GM19467 (cell line): ENCODE results near the gene ODC1.
"Not testable (repeated sequence)": the region's sequence is repeated elsewhere in the genome, so short reads cannot be mapped to it uniquely, and the experiment has no call there.

Source experiments
- ATAC-seq: cut with Tn5 transposase; IDR thresholded peaks from one replicate; pipeline ENCODE4 v1.9.1; 2021; ENCODE audit warnings: mild to moderate bottlenecking, moderate library complexity; ENCODE audit not compliant: unreplicated experiment

The ODC1 gene

DNA sequence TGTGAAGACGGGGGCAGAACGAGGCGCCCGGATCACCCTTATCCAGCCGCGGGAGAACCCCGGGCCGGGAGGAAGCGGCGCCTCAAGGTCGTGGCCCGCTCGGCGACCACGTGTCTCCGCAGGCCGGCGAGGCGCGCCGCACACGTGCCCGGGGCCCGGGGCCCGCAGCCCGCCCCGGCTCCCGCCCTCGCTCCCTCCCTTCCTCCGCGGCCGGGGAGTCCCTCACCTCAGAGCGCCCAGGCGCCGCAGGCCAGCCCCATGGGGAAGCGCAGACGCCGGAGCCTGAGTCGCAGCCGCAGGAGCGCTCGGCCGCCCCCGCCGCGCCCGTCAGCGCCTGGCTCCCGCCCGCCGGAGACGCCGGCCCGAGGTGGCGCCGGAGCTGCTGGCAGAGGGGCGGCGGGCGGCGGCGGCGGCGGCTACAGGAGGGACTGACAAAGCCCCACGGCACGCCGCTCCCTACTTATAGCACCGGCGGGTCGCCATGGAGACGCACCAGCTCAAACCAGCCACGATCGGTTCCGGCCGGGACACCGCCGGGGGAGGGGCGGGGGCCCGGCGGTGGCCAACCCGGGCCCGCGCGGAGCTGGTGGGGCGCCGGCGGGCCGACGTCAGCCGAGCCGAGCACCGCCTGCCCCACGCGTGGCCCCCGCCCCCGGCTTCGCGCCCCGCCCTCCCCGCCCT is at the start of gene ODC1:
Gene ODC1, minus strand, starts transcription at position 433 of the 681 bp plus-strand sequence. CDS start 3,295 bp downstream, outside the sequence.
- ATAC-seq, result peak; percentile 68

DNA sequence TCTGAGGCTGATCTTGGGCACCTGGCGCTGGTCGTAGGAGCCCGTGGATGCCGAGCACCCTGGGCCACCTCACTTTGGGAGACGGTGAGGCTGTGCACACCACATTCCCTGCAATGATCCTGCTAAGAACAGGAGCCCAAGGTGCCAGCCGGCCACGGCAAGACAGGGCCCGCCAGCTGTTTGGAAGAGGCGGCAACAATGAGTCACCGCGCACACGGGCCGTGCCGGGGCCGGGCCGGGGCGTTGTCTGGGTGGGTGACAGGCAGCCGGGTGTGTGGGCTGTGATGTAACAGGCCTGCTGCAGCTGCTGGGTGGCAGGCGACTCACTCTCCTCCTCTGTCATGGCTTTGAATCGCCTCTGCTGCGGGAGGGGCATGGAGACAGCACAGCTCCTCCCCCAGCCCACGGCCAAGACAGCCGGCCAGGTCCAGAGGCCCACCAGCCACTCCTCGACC is 49.7 kb upstream of the ODC1 start:
- no peak for ATAC-seq

DNA sequence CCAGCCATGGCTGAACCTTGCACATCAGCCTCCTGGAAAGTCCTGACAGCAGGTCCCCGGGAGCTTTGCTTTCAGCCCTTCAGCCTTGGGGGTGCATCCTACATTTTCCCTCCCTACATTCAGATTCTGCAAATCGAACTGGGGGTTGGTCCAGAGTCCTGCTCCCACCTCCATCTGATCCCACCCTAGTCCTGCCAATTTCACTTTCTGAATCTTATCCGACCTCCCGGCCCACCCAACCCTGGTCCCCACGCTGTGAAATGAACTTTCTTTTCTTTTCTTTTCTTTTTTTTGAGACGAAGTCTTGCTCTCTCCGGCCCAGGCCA is 47.8 kb upstream of the ODC1 start:
- ATAC-seq, result no peak

DNA sequence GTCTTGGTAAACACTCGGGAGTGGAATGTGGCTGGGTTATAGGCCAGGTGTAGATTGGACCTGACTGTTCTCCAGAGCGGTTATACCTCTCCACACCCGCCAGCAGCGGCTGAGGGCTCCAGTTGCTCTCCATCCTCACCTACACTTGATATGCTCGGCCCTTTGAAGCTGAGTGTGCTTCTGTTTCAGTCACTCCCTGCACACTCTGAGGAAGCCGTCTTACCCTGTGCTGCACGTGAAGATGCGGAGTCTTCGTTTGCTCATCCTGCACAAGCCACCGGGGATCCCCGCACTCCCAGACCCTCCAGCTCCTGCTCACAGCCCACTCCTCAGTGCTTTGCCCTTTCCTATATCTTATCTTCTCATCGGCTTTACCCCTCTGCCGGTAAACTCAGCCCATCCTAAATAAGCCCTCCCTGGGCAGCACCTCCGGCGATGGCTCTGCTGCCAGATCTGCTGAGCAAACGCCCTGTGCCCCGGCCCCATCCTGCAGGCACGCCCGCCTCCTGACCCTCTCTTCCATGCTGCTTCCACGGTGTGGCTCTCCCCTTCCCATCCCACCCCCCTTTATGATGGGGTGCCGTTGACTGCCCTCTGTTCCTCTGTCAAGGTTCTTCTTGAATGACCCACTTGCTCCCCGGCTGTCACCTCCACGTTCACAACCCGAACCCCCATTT is 47.3 kb upstream of the ODC1 start:
- ATAC-seq, result no peak

DNA sequence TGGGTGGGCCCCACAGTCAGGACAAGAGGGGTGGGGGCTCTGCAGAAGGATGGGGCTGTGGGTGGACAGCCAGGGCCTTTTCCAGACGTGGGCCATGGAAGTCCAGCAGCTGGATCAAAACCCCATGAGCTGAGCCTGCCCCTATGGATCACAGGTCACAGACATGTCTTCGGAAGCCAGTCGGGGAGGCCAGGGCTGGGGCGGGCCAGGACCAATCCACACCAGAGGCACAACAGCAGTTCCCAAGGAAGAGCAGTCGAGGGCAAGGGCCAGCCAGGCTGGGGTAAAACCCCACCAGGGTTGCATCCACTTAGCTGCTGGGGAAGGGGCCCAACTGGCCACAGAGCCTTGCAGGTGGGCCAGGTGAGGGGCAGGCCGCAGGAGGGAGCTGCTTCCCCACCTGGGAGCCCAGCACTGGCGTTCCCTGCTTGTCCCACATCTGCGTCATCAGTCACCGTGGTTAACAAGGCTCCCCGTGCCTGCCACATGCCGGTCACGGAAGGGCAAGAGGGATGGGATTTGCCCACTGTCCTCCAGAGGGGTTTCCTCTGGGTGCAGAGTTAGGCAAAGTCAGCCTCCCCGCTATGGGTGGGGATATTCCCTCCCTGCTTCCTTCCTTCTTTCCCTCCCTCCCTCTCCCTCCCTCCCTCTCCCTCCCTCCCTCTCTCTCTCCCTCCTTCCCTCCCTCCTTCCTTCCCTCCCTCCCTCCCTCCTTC is 46.4 kb upstream of the ODC1 start:
- no peak for ATAC-seq

DNA sequence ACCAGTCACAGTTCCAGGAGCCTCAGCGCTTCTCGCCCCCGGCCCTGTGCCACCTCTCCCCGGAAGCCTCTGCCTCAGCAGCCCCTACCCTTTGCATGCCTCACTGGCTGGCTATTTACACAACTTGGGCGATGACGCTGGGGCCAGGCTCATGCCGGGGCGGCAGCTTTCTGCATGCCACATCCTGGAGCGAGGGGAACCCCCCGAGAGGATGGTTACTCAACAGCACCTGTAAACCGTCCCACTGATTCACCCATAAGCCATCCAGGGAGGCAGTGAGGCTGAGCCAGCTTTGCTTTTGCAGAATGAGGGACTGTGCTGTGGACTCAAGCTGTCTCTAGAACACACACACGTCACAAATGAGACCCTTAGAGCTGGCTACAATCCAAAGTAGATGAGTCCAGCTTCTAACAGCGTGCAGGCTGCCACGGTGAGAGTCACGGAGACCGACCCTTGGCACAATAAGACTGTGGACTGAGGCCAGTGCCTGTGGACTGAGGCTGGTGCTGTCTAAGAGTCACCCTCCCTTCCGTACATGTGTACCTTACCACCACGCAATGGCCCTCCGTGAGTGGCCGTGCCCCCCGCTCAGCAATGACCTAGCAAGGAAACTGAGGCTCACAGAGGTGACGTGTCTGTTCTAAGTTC is 45.6 kb upstream of the ODC1 start:
- peak; percentile 96 for ATAC-seq

DNA sequence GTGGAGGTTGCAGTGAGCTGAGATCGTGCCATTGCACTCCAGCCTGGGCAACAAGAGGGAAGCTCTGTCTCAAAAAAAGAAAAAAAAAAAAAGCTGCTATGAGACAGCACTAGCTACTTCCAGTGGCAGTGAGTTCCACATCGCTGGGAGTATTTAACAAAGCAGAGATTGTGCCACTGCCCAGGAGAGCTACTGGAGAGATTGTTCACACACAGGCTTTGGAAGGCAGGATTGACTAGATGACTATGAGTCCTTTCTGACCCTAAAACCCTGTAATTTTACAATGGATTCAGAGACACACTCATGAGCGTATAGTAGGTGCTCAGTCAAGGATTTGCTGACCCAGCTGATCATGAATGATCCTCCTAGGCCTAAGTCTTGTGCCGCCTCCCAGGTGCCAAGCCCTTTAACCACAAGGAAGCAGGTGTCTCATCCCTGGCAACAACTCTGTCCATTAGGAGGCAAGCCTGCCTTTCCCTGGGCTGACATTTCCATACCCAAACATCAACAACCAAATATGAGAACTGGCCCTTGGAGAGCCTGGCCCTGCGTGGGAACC is 45.0 kb upstream of the ODC1 start:
- ATAC-seq, result no peak

DNA sequence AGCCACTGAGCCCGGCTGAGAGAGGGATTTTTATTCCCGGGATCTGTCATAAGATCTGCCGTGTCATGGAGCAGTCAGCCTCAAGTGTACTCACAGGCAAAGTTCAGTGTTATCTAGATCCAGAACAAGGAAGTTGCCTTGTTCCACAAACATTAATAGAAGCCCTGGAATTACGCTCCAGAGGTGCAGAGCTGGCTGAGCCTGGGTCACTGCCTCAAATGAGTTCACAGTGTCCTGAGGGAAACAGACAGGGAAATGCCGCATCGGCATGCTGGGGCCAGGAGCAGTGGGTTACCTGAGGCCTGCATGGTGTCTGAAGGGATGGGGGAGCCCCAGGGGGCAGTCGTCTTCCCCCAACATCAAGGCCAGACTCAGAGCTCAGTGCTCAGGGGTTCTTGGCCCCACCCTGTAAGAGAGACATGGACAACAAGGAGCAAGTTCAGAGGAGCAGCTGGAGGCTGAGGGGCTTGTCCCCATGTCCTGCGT is 42.7 kb upstream of the ODC1 start:
- ATAC-seq, result no peak

DNA sequence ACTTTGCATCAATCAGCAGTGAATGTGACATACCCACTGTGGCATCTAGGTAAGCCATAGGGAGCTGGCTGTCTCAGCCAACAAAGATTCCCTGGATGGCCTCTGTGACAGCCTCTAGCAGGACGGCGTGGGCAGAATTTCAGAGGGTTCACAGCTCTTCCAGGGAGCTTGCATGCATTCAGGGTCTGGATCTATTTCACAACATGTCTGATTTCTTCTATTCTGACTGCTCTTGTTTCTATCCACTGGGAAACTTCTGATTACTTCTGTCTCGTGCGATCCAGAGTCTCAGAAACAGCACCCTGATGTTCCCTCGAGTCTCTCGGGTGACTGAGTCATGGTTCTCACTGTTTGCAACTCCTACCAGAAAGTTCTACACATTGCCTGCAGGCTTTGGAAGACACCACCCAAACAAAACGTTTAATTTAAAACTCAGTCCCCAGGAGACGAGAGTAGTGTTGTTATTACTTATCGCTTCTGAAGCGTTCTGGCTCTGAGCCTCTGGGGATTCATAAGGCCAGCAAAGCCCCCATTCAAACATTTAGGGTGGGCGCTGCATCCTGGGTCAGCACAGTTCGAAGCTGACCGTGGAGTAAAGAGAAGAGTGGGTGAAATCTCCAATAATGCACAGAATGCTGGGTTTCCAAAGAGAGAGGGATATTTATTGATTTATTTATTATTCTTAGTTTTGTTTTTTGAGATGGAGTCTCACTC is 41.9 kb upstream of the ODC1 start:
- no peak for ATAC-seq

DNA sequence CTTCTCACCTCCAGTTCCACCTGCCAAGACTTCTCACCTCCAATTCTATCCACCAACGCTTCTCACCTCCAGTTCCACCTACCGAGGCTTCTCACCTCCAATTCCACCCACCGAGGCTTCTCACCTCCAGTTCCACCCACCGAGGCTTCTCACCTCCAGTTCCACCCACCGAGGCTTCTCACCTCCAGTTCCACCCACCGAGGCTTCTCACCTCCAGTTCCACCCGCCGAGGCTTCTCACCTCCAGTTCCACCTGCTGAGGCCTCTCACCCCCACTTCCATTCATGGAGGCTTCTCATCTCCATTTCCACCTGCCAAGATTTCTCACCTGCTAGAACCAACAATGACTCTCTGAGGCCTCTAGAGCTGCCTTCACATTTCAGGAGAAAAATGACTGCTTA is 40.0 kb upstream of the ODC1 start:
- ATAC-seq, result not testable (repeated sequence)

DNA sequence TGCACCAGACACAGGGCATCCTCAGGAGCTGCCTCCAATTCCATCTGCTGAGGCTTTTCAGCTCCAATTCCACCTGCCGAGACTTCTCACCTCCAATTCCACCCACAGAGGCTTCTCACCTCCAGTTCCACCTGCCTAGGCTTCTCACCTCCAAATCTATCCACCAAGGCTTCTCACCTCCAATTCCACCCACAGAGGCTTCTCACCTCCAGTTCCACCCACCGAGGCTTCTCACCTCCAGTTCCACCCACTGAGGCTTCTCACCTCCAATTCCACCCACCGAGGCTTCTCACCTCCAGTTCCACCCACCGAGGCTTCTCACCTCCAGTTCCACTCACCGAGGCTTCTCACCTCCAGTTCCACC is 39.6 kb upstream of the ODC1 start:
- ATAC-seq, result not testable (repeated sequence)

DNA sequence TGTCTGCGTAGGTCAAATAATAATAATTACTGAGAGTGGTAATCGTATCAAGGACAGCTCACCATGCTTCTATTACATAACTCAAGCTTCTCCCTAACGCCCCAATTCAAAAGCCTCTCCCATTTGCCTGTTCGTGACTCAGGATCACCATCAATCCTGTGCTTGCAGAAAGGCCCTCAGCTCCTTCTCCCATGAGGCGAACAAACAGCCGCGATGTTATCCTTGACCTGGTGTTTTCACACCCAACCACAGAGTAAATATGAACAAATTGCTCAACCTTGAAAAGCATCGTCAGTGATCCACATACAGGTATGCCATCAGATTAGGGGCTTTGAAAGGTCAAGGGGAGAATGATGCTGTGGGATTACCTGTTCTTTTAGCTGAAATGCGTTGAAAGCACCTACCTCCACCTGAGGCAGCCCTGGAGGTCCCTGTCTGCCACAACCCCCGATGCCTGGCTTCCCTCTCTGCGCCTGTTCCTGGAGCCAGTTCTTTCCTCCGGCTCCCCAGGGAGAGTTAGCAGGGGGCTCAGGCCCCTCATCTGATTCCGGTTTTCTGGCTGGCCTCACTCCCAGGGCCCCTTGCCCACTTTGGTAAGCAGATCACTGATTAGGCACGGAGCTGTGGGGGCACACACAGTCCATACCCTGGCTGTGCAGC is 39.1 kb upstream of the ODC1 start:
- ATAC-seq, result no peak

DNA sequence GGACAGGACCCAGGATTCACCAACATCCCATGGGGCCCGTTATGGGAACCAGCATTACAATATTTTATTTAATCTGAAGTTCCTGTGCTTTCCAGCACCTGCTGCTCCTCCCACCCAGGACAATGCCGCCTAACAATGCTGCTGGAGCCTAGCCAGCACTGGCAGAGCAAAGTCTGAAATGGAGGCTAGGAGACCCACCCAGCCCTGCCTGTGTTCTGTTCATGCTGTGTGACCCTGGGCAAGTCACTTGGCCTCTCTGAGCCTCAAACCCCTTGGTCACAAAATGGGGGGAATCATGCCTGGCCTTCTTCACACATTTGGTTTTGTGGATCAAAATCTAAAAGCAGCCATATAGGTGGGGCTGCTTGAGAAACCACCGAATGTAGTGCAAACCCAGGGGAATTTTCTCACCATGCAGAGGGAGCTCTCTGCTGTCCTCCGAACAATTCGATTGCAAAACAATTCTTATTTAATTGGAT is 38.5 kb upstream of the ODC1 start:
- no peak for ATAC-seq

DNA sequence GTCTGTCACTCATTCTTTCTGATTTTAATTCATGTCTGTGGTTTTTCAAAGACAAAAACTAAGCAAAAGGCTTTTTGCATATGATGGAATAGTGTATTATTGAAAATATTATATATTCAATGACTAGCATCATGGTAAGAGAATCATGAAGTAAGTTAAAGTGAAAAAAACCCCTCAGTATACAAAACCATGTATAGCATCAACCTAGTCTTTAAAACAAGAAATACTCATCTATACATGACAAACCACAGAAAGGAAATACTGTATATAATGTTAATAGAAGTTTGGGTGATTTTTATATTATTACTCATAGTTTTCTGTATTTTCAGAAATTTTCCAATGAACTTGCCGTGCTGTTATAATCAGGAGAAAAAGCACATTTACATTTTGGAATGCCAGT is 38.0 kb upstream of the ODC1 start:
- ATAC-seq, result no peak

DNA sequence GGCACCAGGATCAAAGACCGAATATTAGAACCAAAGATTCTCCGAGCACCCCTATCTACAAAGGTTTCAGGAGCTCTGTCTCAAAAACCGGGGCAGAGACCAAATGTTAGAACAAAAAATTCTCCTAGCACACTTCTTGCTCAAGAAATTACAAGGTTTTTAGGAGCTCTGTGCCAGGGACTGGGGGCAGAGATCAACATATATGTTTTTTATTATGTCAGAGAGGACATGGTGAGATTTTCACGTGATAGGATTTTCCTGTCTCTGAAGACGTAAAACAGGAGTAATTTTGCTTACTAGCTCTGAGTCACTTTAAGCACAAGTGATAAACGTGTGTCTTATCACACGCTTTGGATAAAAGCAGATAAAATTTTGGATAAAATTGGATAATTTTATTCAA is 34.8 kb upstream of the ODC1 start:
- no peak for ATAC-seq

DNA sequence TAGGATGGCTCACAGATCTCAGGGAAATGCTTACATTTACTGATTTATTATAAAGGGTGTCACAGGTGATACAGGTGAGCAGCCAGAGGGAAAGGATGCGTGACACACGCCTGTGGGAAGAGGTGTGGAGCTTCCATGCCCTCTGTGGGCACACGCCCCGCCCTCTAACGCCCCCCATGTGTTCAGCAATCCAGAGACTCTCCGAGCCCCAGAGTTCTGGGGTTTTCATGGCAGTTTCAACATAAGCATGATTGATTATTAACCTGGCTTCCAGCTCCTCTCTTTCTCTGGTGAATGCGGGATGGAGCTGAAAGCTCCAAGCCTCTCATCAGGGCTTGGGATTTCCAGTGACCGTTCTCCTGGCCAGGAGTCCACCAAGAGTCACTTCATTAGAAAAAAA is 34.3 kb upstream of the ODC1 start:
- ATAC-seq, result no peak

DNA sequence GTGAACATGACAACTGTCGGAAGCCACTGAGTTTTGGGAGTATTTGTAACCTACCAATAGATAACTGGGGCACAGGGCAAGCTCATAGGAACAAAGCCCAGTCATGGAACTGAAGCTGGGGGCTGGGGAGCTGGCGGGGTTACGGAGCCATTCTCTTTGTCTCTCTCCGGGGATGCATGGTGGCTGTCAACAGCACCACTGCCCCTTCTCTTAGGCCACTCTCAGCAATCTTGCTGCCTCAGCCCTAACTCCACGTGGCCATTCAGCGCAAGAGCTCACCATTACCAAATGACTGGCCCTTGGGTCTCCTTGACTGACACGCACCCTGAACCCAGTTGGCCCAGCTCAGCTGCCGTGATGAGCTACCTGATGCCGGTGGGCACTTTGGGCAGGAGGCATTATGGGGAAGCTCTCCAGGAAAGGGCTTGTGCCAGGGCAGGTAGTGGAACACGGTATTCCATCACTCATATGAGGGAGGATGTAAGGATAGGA is 33.6 kb upstream of the ODC1 start:
- no peak for ATAC-seq

DNA sequence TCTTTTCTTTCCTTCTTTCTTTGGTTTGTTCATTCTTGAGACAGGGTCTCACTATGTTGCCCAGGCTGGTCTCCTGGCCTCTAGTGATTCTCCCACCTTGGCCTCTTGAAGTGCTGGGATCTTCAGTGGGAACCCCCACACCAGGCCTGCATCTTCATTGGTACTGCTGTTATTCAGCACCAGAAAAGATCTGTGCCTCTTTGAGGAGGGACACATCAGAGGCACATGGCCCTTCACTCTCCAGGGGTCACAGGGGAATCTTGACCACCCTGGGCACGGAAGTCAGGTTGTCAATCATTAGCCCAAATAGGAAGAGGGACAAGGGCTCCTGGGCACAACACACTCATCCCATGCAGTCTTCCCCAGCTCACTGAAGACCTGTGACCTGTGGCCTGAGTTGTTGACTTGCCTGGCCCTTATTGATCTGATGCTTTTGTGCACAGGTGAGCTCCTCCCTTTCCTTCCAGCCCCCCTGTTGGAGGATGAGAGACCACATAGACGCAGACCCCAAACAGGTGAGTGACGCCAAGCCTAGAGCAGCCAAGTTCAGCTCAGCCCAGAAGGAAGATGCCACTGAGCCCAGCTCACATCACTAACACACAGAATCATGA is 33.0 kb upstream of the ODC1 start:
- ATAC-seq, result no peak

DNA sequence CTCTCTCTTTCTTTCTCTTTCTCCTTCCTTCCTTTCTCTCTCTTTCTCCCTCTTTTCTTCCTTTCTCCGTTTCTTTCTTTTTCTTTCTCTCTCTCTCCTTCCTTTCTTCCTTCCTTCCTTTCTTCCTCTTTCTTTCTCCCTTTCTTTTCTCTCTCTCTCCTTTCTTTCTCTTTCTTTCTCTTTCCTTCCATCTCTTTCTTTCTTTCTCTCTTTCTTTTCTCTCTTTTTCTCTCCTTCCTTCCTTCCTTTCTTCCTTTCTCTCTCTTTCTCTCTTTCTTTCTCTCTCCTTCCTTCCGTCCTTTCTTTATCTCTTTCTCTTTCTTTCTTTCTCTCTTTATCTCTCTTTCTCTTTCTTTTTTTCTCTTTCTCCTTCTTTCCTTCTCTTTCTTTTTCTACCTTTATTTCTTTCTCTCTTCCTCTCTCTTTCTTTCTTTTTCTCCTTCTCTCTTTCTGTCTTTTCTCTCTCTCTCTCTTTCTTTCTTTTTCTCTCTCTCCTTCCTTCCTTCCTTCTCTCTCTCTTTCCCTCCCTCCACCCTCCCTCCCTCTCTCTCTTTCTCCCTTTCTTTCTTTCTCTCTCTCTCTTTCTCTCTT is 32.3 kb upstream of the ODC1 start:
- ATAC-seq, result no peak
